Bronchial epithelial cell (primary cell): ENCODE data around the gene PRDM11. TPM values are rescaled to one million over a fixed set of nuclear protein-coding genes. Genes with fewer than 3 reads are reported as not detected.

Experiments used
- DNase-seq: peaks from one replicate; pipeline ENCODE4 v3.0.0-alpha.2; 2010; ENCODE audit warnings: low read depth
- FAIRE-seq: peaks from 2 replicates; lab custom pipeline; 2011; peaks lifted over from hg19 to GRCh38; lab: Jason Lieb, UNC
- H3K27me3 ChIP-seq: 2 replicates; pipeline ENCODE4 v1.5.1; 2011; ENCODE audit warnings: low read length; ENCODE audit not compliant: control insufficient read depth, insufficient read depth
- H3K36me3 ChIP-seq: 2 replicates; pipeline ENCODE4 v1.5.1; 2011; ENCODE audit warnings: low read length; ENCODE audit not compliant: control insufficient read depth, insufficient read depth
- H3K4me3 ChIP-seq: 2 replicates; pipeline ENCODE4 v1.5.1; 2011; ENCODE audit warnings: mild to moderate bottlenecking, low read depth, low read length, control low read depth
- CTCF ChIP-seq: IDR thresholded peaks from 2 replicates; pipeline ENCODE4 v1.5.1; 2011; ENCODE audit warnings: mild to moderate bottlenecking, moderate library complexity, low read length, control low read depth, inconsistent platforms; ENCODE audit not compliant: insufficient read depth, severe bottlenecking
- total RNA-seq: library from RNA; depleted of rRNA; stranded (reverse); fragments of >200 nt; gene quantifications from 2 replicates; pipeline ENCODE4 v1.2.1, GENCODE V29; 2014

PRDM11 gene
- total RNA-seq, 1 donor from 2014 or later, result 4.7 TPM

- peak; percentile 79 for DNase-seq
- no peak for FAIRE-seq
- Histone ChIP-seq H3K27me3 (peaks cover 2% of the 10 kb centered on the region), H3K36me3 (no peaks in the 10 kb centered on the region), H3K4me3 (no peak overlapping the region)
- TF ChIP-seq CTCF, result peak; percentile 82
Measured at GRCh38 chr11:45102810-45103621, 43.4 kb upstream of the PRDM11 start.

GRCh38 chr11:45104006-45104789 lies 42.2 kb upstream of the PRDM11 start:
- FAIRE-seq, result no peak
- DNase-seq, result no peak
- no peak for TF ChIP-seq CTCF

GRCh38 chr11:45104790-45105084 lies 41.7 kb upstream of the PRDM11 start:
- Histone ChIP-seq H3K4me3 (no peak overlapping the region), H3K36me3 (no peaks in the 10 kb centered on the region), H3K27me3 (peaks cover 2% of the 10 kb centered on the region)
- FAIRE-seq (no peak), DNase-seq (no peak)
- TF ChIP-seq CTCF, result no peak

More at GRCh38 chr11:45104006-45104789, 42.2 kb upstream of the PRDM11 start:
- H3K4me3 ChIP-seq, result no peak overlapping the region
- H3K27me3 ChIP-seq, result peaks cover 2% of the 10 kb centered on the region
- no peaks in the 10 kb centered on the region for H3K36me3 ChIP-seq

GRCh38 chr11:45105233-45105983 lies 41.0 kb upstream of the PRDM11 start:
- Histone ChIP-seq H3K36me3 (no peaks in the 10 kb centered on the region), H3K4me3 (no peak overlapping the region), H3K27me3 (peaks cover under 1% of the 10 kb centered on the region)
- FAIRE-seq (no peak), DNase-seq (peak; percentile 23)
- peak; percentile 95 for TF ChIP-seq CTCF

- Histone ChIP-seq H3K4me3 (no peak overlapping the region), H3K27me3 (no peaks in the 10 kb centered on the region), H3K36me3 (no peaks in the 10 kb centered on the region)
- DNase-seq, result no peak
- TF ChIP-seq CTCF, result no peak
- FAIRE-seq, result no peak
Measured at GRCh38 chr11:45105984-45106375, 40.5 kb upstream of the PRDM11 start.
